Mesendoderm (in vitro differentiated cells): ENCODE data around the gene GREB1.

ENCODE experiments used
- DNase-seq: peaks from one replicate; pipeline ENCODE4 v3.0.0; 2013
- H2AK5ac ChIP-seq: 2 replicates; pipeline ENCODE4 v1.6.1; 2013; ENCODE audit warnings: low read length, inconsistent platforms
- H2BK120ac ChIP-seq: 2 replicates; pipeline ENCODE4 v1.6.1; 2013; ENCODE audit warnings: low read depth, mild to moderate bottlenecking, low read length, moderate library complexity, mixed read lengths
- H2BK15ac ChIP-seq: replicated peaks from 2 replicates; pipeline ENCODE4 v1.6.1; 2013; ENCODE audit warnings: low read depth, mild to moderate bottlenecking, moderate library complexity
- H2BK5ac ChIP-seq: 2 replicates; pipeline ENCODE4 v1.6.1; 2013; ENCODE audit warnings: low read length, inconsistent platforms
- H3K18ac ChIP-seq: 2 replicates; pipeline ENCODE4 v1.6.1; 2013; ENCODE audit warnings: mild to moderate bottlenecking, low read length, mixed read lengths
- H3K23ac ChIP-seq: one replicate; pipeline ENCODE4 v1.6.1; 2013; ENCODE audit warnings: low read length
- H3K27ac ChIP-seq: 2 replicates; pipeline ENCODE4 v1.5.1; 2013; ENCODE audit warnings: low read depth, mild to moderate bottlenecking, inconsistent platforms, low read length, moderate library complexity
- H3K27me3 ChIP-seq: 2 replicates; pipeline ENCODE4 v1.6.1; 2013; ENCODE audit warnings: low read length, control low read depth, mild to moderate bottlenecking, inconsistent platforms; ENCODE audit not compliant: insufficient read depth, poor library complexity
- H3K36me3 ChIP-seq: 2 replicates; pipeline ENCODE4 v1.6.1; 2013; ENCODE audit warnings: low read length, inconsistent platforms; ENCODE audit not compliant: control insufficient read depth, insufficient read depth
- H3K4ac ChIP-seq: one replicate; pipeline ENCODE4 v1.6.1; 2013; ENCODE audit warnings: low read depth, mild to moderate bottlenecking, low read length, moderate library complexity
- H3K4me1 ChIP-seq: 2 replicates; pipeline ENCODE4 v1.6.1; 2013; ENCODE audit warnings: low read depth, low read length, inconsistent platforms; ENCODE audit not compliant: control insufficient read depth
- H3K4me2 ChIP-seq: 2 replicates; pipeline ENCODE4 v1.6.1; 2013; ENCODE audit warnings: low read length
- H3K4me3 ChIP-seq: 2 replicates; pipeline ENCODE4 v1.5.1; 2013; ENCODE audit warnings: mild to moderate bottlenecking, low read length
- H3K56ac ChIP-seq: one replicate; pipeline ENCODE4 v1.6.1; 2013; ENCODE audit warnings: low read length
- H3K79me1 ChIP-seq: 2 replicates; pipeline ENCODE4 v1.6.1; 2013; ENCODE audit warnings: low read length, inconsistent platforms
- H3K79me2 ChIP-seq: 2 replicates; pipeline ENCODE4 v1.6.1; 2013; ENCODE audit warnings: mild to moderate bottlenecking, low read length; ENCODE audit not compliant: control insufficient read depth, insufficient read depth
- H3K9ac ChIP-seq: 2 replicates; pipeline ENCODE4 v1.6.1; 2013; ENCODE audit warnings: low read length, inconsistent platforms
- H4K5ac ChIP-seq: one replicate; pipeline ENCODE4 v1.6.1; 2013; ENCODE audit warnings: low read length
- H4K8ac ChIP-seq: one replicate; pipeline ENCODE4 v1.6.1; 2013; ENCODE audit warnings: low read depth, mild to moderate bottlenecking, control low read depth, low read length, moderate library complexity
- WGBS: extraction: QIAGEN DNeasy Blood & Tissue Kit; methylation state at CpG from one replicate; pipeline ENCODE4 v1.1.7; 2013; ENCODE audit warnings: low lambda C conversion rate, missing lambda C conversion rate; ENCODE audit not compliant: insufficient coverage; ENCODE audit errors: extremely low coverage; 5-methylcytosine and 5-hydroxymethylcytosine counted together

GREB1 gene

DNA sequence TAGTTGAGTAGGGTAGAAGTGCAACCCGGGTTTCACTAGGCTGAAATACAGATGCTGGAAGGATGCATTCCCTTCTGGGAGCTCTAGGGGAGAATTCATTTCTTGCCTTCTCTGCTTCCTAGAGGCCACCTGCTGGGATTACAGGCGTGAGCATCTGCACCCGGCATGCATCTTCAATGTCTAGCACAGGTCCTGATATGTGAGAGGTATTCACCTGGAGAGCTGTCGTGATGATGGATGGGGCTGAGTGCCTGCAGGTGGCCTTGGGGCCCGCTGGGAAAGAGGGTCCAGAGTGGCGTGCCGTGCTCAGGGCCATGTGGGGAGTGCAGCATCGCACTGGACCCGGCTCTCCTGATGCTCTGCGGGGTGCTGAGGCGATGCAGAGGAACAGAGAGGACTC lies 142.8 kb downstream of the GREB1 start:
- Histone ChIP-seq H3K23ac (no peak overlapping the region), H3K4me3 (no peak overlapping the region), H2AK5ac (no peak overlapping the region), H3K18ac (no peak overlapping the region), H3K79me1 (no peaks in the 10 kb centered on the region), H3K56ac (no peak overlapping the region), H3K79me2 (no peaks in the 10 kb centered on the region), H3K36me3 (no peaks in the 10 kb centered on the region), H4K8ac (no peak overlapping the region), H3K4ac (no peak overlapping the region), H2BK5ac (no peak overlapping the region), H3K27me3 (no peaks in the 10 kb centered on the region), H4K5ac (no peak overlapping the region), H3K27ac (no peak overlapping the region), H2BK120ac (no peak overlapping the region), H3K4me1 (no peaks in the 10 kb centered on the region), H3K4me2 (no peak overlapping the region), H2BK15ac (no peak overlapping the region), H3K9ac (no peak overlapping the region)
- no CpG with 5 or more reads among the region's 11 CpGs for WGBS
- DNase-seq, result no peak

DNA sequence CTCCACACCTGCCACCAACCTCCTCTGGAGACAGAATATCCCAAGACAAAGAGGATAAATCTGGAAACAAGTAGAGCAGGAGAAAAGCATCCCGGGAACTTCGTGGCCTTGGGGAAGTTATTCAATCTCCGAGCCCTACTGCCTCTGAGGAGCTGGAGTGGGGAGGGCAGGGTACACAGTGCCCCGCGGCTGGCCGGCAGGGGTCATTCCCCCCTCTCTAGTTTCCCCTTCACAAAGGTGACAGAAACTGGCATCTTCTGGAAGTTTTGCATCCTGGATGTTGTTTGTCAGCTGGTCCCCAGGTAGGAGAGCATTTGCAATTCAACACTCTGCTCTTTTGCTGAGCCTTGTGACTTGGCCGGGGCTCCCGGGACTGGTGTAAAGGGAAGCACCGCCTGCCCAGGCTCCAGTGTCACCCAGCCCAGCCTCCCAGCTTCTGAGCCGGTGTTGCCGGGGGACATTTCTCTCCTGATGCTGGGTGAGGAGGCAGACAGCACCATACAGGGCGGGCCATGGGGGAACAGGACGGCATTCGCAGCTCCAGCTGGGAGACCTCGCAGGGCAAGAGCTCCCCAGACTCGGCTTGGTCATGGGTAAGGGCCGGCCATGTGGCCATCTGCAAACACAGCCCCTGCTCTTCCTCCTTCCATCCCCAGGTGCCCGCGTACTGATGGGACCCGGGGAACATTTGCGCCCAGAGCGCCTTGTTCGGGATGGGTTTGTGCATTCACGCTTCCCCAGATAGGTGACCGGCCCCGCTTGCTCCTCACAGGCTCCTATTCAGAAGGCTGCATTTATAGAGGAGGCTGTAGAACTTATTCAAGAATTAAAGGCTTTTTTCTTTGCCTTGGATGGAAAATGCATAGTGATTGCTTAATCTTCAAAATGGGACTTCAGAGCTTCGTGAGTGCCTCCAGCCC lies 143.6 kb downstream of the GREB1 start:
- H3K27me3 ChIP-seq, result no peaks in the 10 kb centered on the region

DNA sequence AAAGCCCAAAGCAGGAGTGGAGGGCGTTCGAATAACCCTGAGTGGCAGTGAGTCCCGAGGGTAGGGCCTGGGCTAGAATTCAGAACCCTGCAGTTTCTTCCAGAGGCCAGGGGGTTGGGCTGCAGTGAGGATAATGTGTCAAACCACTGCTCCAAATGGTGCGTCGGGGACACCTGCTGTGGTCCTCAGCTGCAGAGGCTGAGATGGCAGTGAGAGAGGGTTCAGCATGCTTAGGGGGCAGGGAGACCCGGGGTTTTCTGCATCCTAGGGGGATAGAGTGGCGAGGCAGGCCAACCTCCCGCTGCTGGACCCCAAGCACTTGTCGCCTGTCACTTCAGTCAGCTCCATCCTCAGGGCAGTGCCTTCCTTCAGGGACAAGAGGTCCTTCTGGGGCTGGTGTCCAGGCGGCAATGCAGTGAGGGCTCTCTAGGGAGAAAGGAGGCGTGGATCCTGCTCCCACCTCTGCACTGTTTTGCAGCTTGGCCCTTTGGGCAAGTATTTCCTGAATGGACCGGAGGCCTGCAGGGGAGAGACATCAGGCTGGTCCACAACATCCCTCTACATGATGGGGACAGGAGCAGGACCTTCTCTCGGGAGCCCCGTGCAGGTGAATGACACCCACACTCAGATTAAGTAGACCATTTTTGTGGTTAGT lies 144.6 kb downstream of the GREB1 start:
- Histone ChIP-seq H3K4me3 (no peak overlapping the region), H3K9ac (no peak overlapping the region), H3K4me2 (no peak overlapping the region), H3K36me3 (no peaks in the 10 kb centered on the region), H2BK15ac (no peak overlapping the region), H3K23ac (peak overlapping the region; percentile 18), H3K27ac (no peak overlapping the region), H2BK120ac (no peak overlapping the region), H3K56ac (no peak overlapping the region), H2BK5ac (no peak overlapping the region), H3K27me3 (no peaks in the 10 kb centered on the region), H3K4me1 (no peaks in the 10 kb centered on the region), H2AK5ac (no peak overlapping the region), H3K4ac (no peak overlapping the region), H4K8ac (no peak overlapping the region), H3K79me2 (no peaks in the 10 kb centered on the region), H4K5ac (no peak overlapping the region), H3K79me1 (no peaks in the 10 kb centered on the region), H3K18ac (no peak overlapping the region)
- DNase-seq, result no peak
- no CpG with 5 or more reads among the region's 14 CpGs for WGBS

More for the DNA sequence above, 143.6 kb downstream of the GREB1 start:
- Histone ChIP-seq H3K23ac (peak overlapping the region; percentile 18), H4K8ac (no peak overlapping the region), H3K4ac (no peak overlapping the region), H3K9ac (no peak overlapping the region), H3K36me3 (no peaks in the 10 kb centered on the region), H3K4me3 (no peak overlapping the region), H2AK5ac (no peak overlapping the region), H2BK15ac (no peak overlapping the region), H3K27ac (peak overlapping the region; percentile 10), H3K79me2 (no peaks in the 10 kb centered on the region), H2BK120ac (no peak overlapping the region), H3K79me1 (no peaks in the 10 kb centered on the region), H3K4me2 (no peak overlapping the region), H3K4me1 (no peaks in the 10 kb centered on the region), H3K56ac (no peak overlapping the region), H4K5ac (no peak overlapping the region), H3K18ac (no peak overlapping the region), H2BK5ac (no peak overlapping the region)
- no CpG with 5 or more reads among the region's 27 CpGs for WGBS
- peak; percentile 14 for DNase-seq

DNA sequence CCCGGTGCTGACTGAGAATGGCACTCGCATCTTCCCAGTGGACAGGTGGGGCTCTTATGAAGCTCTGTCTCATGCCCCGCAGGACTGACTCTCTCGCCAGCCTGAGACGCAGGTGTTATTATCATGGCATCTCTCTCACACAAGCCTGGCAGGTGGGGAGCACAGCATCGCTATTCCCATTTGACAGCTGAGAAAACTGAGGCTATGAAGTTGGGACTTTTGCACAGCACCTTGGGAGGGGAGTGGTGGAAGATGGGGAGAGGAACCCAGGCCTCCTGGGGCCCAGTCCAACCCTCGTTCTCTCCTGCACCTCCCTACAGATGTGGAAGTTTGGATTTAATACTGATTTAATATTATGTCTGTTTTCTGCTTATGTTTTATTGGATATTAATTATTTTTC lies 145.2 kb downstream of the GREB1 start:
- H3K18ac ChIP-seq, result no peak overlapping the region
- H4K8ac ChIP-seq, result no peak overlapping the region
- H3K4ac ChIP-seq, result no peak overlapping the region
- no peak overlapping the region for H2BK5ac ChIP-seq
- H3K23ac ChIP-seq, result no peak overlapping the region
- no peaks in the 10 kb centered on the region for H3K4me1 ChIP-seq
- no peak overlapping the region for H3K4me2 ChIP-seq
- no CpG with 5 or more reads among the region's 7 CpGs for WGBS
- no peaks in the 10 kb centered on the region for H3K79me2 ChIP-seq
- H3K27me3 ChIP-seq, result no peaks in the 10 kb centered on the region
- no peak overlapping the region for H3K4me3 ChIP-seq
- no peak overlapping the region for H2AK5ac ChIP-seq
- no peak overlapping the region for H2BK15ac ChIP-seq
- H3K27ac ChIP-seq, result no peak overlapping the region
- no peak for DNase-seq
- H3K56ac ChIP-seq, result no peak overlapping the region
- H3K36me3 ChIP-seq, result no peaks in the 10 kb centered on the region
- H3K79me1 ChIP-seq, result no peaks in the 10 kb centered on the region
- no peak overlapping the region for H2BK120ac ChIP-seq
- H4K5ac ChIP-seq, result no peak overlapping the region
- H3K9ac ChIP-seq, result no peak overlapping the region

- no peak overlapping the region for H2AK5ac ChIP-seq
- H2BK15ac ChIP-seq, result no peak overlapping the region
- no peak overlapping the region for H4K8ac ChIP-seq
- no peaks in the 10 kb centered on the region for H3K36me3 ChIP-seq
- H3K23ac ChIP-seq, result no peak overlapping the region
- H3K27me3 ChIP-seq, result no peaks in the 10 kb centered on the region
- H2BK120ac ChIP-seq, result no peak overlapping the region
- H2BK5ac ChIP-seq, result no peak overlapping the region
- H3K4me1 ChIP-seq, result no peaks in the 10 kb centered on the region
- H3K4ac ChIP-seq, result no peak overlapping the region
- no peak overlapping the region for H3K56ac ChIP-seq
- H4K5ac ChIP-seq, result no peak overlapping the region
- DNase-seq, result no peak
- no peak overlapping the region for H3K9ac ChIP-seq
- H3K4me3 ChIP-seq, result no peak overlapping the region
- H3K79me1 ChIP-seq, result no peaks in the 10 kb centered on the region
- no peak overlapping the region for H3K4me2 ChIP-seq
- no peaks in the 10 kb centered on the region for H3K79me2 ChIP-seq
- WGBS, result no CpG with 5 or more reads among the region's 13 CpGs
- no peak overlapping the region for H3K18ac ChIP-seq
- no peak overlapping the region for H3K27ac ChIP-seq
These were observed 145.8 kb downstream of the GREB1 start for GRCh38 chr2:11679486-11680181.
